NT2/D1 (cell line): ENCODE results near the gene NRXN3.

ENCODE experiments used
- DNase-seq: peaks from one replicate; pipeline ENCODE4 v3.0.0-alpha.2; 2011; ENCODE audit warnings: low read depth, low spot score
- H3K27me3 ChIP-seq: 2 replicates; pipeline ENCODE4 v1.6.0; 2011; ENCODE audit warnings: mild to moderate bottlenecking; ENCODE audit not compliant: insufficient read length, insufficient read depth
- H3K36me3 ChIP-seq: 2 replicates; pipeline ENCODE4 v1.6.1; 2011; ENCODE audit warnings: mild to moderate bottlenecking, low read length, mixed read lengths; ENCODE audit not compliant: insufficient read depth, insufficient read length
- H3K4me1 ChIP-seq: 2 replicates; pipeline ENCODE4 v1.5.1; 2011; ENCODE audit not compliant: insufficient read depth, insufficient read length
- H3K4me3 ChIP-seq: 2 replicates; pipeline ENCODE4 v1.5.1; 2011; ENCODE audit warnings: low read depth; ENCODE audit not compliant: insufficient read length
- H3K9ac ChIP-seq: 2 replicates; pipeline ENCODE4 v1.6.0; 2011; ENCODE audit warnings: low read depth; ENCODE audit not compliant: insufficient read length
- H3K9me3 ChIP-seq: 2 replicates; pipeline ENCODE4 v1.5.1; 2011; ENCODE audit warnings: mild to moderate bottlenecking, low read length; ENCODE audit not compliant: insufficient read depth
- SUZ12 ChIP-seq: IDR thresholded peaks from 2 replicates; pipeline ENCODE4 v1.6.1; 2011; ENCODE audit not compliant: insufficient read length, insufficient read depth; ENCODE audit errors: extremely low read depth
- YY1 ChIP-seq: IDR thresholded peaks from 2 replicates; pipeline ENCODE4 v1.6.1; 2011; ENCODE audit not compliant: insufficient read length, insufficient read depth
- ZNF274 ChIP-seq: IDR thresholded peaks from 2 replicates; pipeline ENCODE4 v1.6.1; 2011; ENCODE audit warnings: mild to moderate bottlenecking, low read depth, low read length

The NRXN3 gene

GRCh38 chr14:78667141-78667540 is 497.0 kb downstream of the NRXN3 start:
- no peaks in the 10 kb centered on the region for H3K4me1 ChIP-seq
- TF ChIP-seq YY1 (no peak), ZNF274 (no peak), SUZ12 (no peak)
- no peak overlapping the region for H3K4me3 ChIP-seq
- H3K36me3 ChIP-seq = no peaks in the 10 kb centered on the region
- H3K27me3 ChIP-seq = no peaks in the 10 kb centered on the region
- H3K9me3 ChIP-seq = no peaks in the 10 kb centered on the region
- no peak overlapping the region for H3K9ac ChIP-seq
- no peak for DNase-seq

- Histone ChIP-seq H3K9me3 (no peaks in the 10 kb centered on the region), H3K4me3 (no peak overlapping the region), H3K36me3 (no peaks in the 10 kb centered on the region), H3K9ac (no peak overlapping the region), H3K4me1 (no peaks in the 10 kb centered on the region), H3K27me3 (no peaks in the 10 kb centered on the region)
- no peak for DNase-seq
- TF ChIP-seq YY1 = no peak
- TF ChIP-seq SUZ12 = no peak
- no peak for TF ChIP-seq ZNF274
These were observed 503.7 kb downstream of the NRXN3 start for GRCh38 chr14:78673845-78674244.

- DNase-seq = no peak
- no peaks in the 10 kb centered on the region for H3K36me3 ChIP-seq
- no peaks in the 10 kb centered on the region for H3K9me3 ChIP-seq
- H3K4me3 ChIP-seq = no peak overlapping the region
- no peaks in the 10 kb centered on the region for H3K27me3 ChIP-seq
- no peak for TF ChIP-seq ZNF274
- TF ChIP-seq SUZ12 = no peak
- no peak for TF ChIP-seq YY1
- H3K4me1 ChIP-seq = no peaks in the 10 kb centered on the region
- H3K9ac ChIP-seq = no peak overlapping the region
These were observed 504.6 kb downstream of the NRXN3 start for GRCh38 chr14:78674820-78675219.

GRCh38 chr14:78683206-78683605 is 513.0 kb downstream of the NRXN3 start:
- H3K9ac ChIP-seq = no peak overlapping the region
- no peak overlapping the region for H3K4me3 ChIP-seq
- no peaks in the 10 kb centered on the region for H3K27me3 ChIP-seq
- H3K36me3 ChIP-seq = no peaks in the 10 kb centered on the region
- H3K9me3 ChIP-seq = no peaks in the 10 kb centered on the region
- H3K4me1 ChIP-seq = no peaks in the 10 kb centered on the region
- DNase-seq = no peak
- TF ChIP-seq SUZ12 = no peak
- TF ChIP-seq YY1 = no peak
- no peak for TF ChIP-seq ZNF274

GRCh38 chr14:78683981-78684380 is 513.8 kb downstream of the NRXN3 start:
- no peak overlapping the region for H3K9ac ChIP-seq
- no peaks in the 10 kb centered on the region for H3K27me3 ChIP-seq
- no peak overlapping the region for H3K4me3 ChIP-seq
- H3K4me1 ChIP-seq = no peaks in the 10 kb centered on the region
- TF ChIP-seq SUZ12 = no peak
- no peak for TF ChIP-seq ZNF274
- no peak for TF ChIP-seq YY1
- H3K9me3 ChIP-seq = no peaks in the 10 kb centered on the region
- DNase-seq = no peak
- H3K36me3 ChIP-seq = no peaks in the 10 kb centered on the region

GRCh38 chr14:78688503-78688902 is 518.3 kb downstream of the NRXN3 start:
- TF ChIP-seq YY1 (no peak), ZNF274 (no peak), SUZ12 (no peak)
- H3K9me3 ChIP-seq = no peaks in the 10 kb centered on the region
- H3K9ac ChIP-seq = no peak overlapping the region
- no peaks in the 10 kb centered on the region for H3K27me3 ChIP-seq
- H3K4me3 ChIP-seq = no peak overlapping the region
- H3K4me1 ChIP-seq = no peaks in the 10 kb centered on the region
- no peaks in the 10 kb centered on the region for H3K36me3 ChIP-seq
- no peak for DNase-seq

- H3K36me3 ChIP-seq = no peaks in the 10 kb centered on the region
These were observed 520.7 kb downstream of the NRXN3 start for GRCh38 chr14:78690836-78691235.

More at GRCh38 chr14:78690836-78691235, 520.7 kb downstream of the NRXN3 start:
- H3K4me1 ChIP-seq = no peaks in the 10 kb centered on the region
- no peak overlapping the region for H3K4me3 ChIP-seq
- no peak for DNase-seq
- no peaks in the 10 kb centered on the region for H3K27me3 ChIP-seq
- H3K9me3 ChIP-seq = no peaks in the 10 kb centered on the region
- no peak for TF ChIP-seq YY1
- TF ChIP-seq ZNF274 = no peak
- no peak for TF ChIP-seq SUZ12
- no peak overlapping the region for H3K9ac ChIP-seq
